ENCODE measurements around the gene OR2A5. TPM values are rescaled to one million over a fixed set of nuclear protein-coding genes. Genes with fewer than 3 reads are reported as not detected.
"Not testable (repeated sequence)": the region's sequence is repeated elsewhere in the genome, so short reads cannot be mapped to it uniquely, and the experiment has no call there.

The OR2A5 gene, protein sequence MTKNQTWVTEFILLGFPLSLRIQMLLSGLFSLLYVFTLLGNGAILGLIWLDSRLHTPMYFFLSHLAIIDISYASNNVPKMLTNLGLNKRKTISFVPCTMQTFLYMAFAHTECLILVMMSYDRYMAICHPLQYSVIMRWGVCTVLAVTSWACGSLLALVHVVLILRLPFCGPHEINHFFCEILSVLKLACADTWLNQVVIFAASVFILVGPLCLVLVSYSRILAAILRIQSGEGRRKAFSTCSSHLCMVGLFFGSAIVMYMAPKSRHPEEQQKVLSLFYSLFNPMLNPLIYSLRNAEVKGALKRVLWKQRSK
- not detected in 2 replicates for total RNA-seq

DNA sequence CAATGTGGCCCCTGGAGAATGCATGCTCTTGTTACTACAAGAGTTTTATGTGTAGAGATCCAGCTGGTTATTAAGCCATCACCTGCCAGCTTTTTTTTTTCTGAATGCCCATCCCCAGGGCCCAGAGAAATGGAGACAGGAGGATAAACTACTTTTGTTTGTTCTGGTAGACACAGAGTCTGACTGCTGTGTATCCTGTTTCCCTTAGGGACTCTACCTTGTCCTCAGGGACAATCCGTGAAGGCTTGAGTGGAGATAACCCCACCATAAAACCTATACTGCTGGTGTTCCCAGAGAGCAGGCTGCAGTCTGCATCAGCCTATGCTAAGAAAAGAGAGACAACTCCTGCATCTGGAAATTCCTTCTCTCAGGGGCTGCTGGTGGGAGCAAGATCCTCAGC is at the start of gene OR2A5:
Gene OR2A5 (plus strand): TSS at position 301 of the 400 bp plus-strand sequence. CDS start 1,454 bp downstream, outside the sequence.
- intact Hi-C loops (cut with micrococcal nuclease) = no loop called here

DNA sequence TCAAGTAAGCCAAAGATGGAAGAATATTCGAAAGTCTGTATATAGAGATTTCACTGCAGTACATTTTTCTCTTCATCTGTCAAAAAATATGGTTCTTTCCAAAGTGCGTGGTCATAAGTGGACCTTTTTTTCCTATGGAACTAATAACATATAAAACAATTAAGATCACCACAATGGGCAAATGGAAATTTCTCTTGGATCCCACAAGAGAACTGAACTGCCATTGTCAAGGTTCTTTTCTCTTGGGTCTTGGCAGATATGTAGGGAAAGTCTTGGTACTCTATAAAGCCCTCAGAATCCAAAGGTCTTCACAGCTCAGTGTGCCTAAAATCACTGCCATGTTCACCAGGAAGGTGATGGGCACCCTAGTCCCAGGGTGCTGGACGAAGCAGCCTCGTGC is 48.7 kb upstream of the OR2A5 start, which contains the start of gene OR6B1:
Gene OR6B1 (plus strand): TSS at position 301 of the 400 bp plus-strand sequence. CDS start 3,677 bp downstream, outside the sequence.
- intact Hi-C loops (cut with micrococcal nuclease) = loop anchor here (2.0 kb wide), 1 partner anchor 29 kb away; no protein-coding TSS in a partner anchor

DNA sequence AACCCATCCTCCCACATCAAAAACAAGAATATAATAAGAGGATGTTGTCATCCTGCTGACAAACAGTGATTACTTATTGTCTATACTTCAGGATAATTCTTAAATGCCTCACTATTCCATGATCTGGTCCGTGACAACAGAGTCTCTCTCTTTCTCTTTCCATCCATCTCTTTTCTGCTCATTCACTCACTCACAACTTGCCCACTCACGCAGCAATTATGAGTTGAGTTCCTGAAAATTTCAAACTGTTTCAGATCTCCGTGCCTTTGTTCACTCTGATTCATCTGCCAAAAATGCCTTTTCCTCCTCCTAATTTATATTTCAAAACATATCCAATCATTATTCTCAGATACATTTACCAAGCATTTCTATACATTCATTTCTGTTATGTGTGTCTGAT is 47.2 kb upstream of the OR2A5 start:
- intact Hi-C loops (cut with micrococcal nuclease) = loop anchor here (2.0 kb wide), 1 partner anchor 31 kb away; no protein-coding TSS in a partner anchor

DNA sequence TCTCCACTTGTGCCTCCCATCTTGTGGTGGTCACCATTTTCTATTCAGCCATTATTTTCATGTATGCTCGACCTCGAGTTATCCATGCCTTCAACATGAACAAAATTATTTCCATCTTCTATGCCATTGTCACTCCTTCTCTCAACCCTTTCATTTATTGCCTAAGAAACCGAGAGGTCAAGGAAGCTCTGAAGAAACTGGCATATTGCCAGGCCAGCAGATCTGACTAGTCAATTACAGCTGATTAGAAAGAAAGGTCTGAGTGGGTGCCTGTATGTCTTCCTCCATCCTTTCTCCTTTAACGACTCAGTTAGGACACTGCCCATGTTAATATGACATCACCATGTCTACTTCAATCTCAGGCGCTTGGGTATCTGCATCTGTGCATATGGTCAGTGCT is 44.0 kb upstream of the OR2A5 start:
- intact Hi-C loops (cut with micrococcal nuclease) = no loop called here

DNA sequence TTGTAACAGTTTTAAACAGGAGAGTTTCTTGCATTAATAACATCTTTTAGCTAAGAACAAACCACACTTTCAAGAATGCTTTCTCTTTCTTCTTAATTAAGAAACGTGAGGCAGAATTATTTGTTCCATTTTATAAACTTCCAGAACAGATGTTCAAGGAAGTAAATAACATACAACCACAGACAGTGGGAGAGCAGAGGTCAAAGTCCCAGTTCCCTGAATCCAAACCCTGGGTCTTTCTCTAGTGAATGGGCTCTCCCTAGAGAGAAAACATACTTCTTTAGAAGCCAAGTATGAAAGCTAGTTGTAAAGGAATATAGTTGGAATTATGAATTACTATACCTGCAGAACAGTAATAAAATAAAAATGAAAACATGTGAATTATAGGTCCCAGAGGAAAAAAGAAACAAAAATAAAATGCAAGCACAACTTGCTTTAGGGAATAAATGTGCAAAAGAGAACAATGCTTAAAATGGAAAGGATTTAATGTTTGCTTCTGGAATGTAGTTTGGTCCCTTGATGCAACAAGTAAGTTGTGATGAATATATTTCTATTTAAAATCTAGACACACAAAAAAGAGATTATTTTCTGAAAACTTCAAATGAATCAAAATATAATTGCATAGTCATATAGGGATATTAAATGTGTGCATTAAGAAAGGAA is 42.6 kb upstream of the OR2A5 start:
- intact Hi-C loops (cut with micrococcal nuclease) = no loop called here

DNA sequence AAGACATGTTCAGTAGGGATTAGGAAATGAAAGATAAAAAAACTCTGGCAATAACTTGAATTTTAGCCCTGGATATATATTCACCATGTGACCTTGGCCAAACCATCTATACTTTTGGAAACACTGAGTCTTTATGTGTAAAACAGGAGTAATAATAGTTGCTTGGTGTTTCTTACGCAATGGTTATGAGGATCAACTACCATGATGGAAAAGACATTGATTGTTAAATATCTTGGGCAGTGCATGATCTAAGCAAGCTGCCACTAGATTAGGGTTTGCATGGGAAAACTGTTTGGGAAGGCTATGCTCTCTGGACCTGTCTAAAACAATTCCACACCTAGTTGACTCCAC is 42.1 kb upstream of the OR2A5 start:
- intact Hi-C loops (cut with micrococcal nuclease) = no loop called here

DNA sequence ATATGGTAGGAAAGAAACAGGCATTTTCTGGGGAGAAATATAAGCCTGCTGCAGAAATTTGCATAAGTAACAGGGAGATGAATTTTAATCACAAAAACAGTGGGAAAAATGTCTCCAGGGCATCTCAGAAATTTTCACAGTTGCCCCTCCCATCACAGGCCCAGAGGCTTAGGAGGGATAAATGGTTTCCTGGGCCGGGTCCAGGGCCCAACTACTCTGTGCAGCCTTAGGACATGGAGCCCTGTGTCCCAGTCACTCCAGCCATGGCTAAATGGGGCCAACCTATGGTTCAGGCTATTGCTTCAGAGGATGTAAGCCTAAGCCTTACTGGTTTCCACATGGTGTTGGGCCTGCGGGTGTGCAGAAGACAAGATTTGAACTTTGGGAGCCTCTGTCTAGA is 39.4 kb upstream of the OR2A5 start:
- intact Hi-C loops (cut with micrococcal nuclease) = no loop called here

DNA sequence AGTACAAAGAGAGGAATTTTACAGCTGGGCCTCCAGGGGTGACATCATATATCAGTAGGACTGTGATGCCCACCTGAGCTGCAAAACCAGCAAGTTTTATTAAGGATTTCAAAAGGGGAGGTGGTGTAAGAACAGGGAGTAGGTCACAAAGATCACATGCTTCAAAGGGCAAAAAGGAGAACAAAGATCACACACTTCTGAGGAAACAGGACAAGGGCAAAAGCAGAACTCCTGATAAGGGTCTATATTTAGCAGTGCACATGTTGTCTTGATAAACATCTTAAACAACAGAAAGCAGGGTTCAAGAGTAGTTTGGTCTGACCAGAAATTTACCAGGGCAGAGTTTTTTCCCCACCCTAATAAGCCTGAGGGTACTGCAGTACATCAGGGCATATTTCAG is 38.7 kb upstream of the OR2A5 start:
- intact Hi-C loops (cut with micrococcal nuclease) = not testable (repeated sequence)

DNA sequence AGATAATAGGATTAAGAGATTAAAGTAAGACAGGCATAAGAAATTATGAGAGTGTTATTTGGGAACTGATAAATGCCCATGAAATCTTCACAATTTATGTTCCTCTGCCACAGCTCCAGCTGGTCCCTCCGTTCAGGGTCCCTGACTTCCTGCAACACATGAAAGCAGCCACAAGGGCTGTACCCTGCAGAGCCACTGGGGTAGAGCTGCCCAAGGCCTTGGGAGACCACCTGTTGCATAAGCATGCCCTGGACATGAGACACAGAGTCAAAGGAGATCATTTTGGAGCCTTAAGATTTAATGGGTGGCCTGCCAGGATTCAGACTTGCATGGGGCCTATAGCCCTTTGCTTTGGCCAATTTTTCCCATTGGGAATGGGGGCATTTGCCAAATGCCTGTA is 37.9 kb upstream of the OR2A5 start:
- intact Hi-C loops (cut with micrococcal nuclease) = not testable (repeated sequence)

DNA sequence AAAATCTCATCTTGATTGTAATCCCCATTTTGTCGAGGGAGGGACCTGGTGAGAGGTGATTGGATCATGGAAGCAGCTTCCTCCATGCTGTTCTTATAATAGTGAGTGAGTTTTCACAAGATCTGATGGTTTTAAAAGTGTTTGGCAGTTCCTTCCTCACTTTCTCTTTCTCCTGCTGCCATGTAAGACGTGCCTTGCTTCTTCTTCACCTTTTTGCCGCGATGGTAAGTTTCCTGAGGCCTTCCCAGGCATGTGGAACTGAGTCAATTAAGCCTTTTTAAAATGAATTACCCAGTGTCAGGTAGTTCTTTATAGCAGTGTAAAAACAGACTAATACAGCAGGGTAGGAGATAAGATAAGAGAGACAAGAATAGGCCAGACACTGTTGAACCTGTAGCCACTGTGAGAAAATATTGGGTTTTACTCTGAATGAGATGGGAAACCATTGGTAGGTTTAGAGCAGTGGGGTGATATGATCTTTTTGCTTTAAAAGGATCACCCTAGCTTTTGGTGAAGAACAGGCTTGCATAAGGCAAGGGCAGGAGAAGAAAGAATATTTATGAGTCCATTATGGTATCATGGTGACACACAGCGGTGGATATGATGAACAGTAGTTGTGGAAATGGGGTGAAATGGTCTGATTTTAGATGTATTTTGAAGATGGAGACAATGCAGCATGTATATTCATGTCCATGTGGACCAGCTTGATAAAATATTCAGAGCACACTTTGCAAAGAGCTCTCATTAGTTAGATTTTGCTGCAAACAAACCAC is 37.1 kb upstream of the OR2A5 start:
- intact Hi-C loops (cut with micrococcal nuclease) = no loop called here

DNA sequence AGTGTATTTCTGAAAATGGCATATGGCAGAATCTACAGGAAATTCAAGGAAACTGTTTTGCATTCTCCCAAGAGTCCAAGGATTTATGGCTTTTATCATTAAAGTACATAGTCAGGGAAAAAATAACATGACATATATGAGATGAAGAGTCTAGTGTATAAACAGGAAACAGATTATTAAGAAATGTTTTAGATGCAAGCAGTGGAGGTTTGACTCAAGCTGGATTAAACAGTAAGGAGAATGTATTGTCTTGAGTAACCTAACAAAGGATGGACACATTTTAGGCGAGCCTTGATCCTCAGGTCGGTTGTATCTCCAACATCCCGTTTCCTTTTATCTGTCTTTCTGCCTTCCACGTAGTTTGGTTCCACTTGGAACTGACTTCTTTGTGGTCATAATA is 30.7 kb upstream of the OR2A5 start:
- intact Hi-C loops (cut with micrococcal nuclease) = no loop called here

DNA sequence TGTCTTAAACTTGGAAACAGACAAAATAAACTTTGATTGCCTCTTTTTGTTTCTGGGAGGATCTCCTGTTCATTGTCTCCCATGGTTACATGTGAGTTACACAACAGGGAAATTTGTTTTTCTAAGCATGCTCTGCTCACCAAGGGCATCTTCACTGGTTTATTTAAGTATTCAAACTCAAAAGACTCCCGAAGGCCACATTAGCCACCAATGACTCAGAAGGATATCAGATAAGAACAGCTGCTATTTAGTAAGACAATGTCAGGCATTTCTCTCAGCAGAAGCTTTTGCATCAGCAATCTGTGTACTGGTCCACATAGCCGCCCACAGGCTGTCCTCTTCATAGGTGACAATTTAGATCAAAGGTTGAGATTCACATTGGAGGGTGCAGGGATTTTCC is 29.3 kb upstream of the OR2A5 start:
- intact Hi-C loops (cut with micrococcal nuclease) = no loop called here

DNA sequence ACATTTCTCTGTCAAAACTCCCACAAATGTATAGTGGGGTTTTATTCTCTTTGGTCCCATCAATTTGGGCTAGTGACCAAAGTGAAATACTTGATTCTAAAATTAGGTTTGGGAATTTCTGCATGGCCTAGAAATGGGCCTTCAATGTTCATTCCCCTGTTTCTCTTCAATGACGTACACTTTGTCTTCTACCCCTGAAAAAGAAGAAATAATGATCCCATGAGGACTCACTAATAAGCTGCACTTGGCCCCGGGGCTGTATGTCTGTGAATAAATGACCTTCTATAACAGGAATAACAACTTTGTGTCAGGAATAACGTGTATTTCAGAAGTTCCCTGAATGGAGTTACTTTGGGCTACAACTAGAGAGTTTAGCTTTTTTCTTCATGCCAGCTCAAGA is 28.4 kb upstream of the OR2A5 start:
- intact Hi-C loops (cut with micrococcal nuclease) = no loop called here

DNA sequence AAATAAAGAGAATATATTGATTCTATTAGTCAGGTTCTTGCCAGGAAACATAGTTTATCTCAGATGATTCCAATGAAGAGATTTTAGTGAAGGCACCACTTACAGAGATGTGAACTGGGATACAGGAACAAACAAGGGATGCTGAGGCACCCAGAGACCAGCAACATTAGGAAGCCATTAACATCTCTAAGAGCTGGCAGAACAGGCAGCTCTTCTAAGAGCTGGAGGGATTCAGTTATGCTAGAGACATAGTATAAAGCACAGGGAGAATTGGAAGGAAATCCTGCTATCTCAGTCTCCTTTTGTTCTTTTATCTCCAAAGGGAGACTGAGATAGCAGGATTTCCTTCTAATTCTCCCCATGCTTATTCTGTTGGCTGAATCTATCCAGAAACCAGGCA is 26.6 kb upstream of the OR2A5 start:
- intact Hi-C loops (cut with micrococcal nuclease) = no loop called here

DNA sequence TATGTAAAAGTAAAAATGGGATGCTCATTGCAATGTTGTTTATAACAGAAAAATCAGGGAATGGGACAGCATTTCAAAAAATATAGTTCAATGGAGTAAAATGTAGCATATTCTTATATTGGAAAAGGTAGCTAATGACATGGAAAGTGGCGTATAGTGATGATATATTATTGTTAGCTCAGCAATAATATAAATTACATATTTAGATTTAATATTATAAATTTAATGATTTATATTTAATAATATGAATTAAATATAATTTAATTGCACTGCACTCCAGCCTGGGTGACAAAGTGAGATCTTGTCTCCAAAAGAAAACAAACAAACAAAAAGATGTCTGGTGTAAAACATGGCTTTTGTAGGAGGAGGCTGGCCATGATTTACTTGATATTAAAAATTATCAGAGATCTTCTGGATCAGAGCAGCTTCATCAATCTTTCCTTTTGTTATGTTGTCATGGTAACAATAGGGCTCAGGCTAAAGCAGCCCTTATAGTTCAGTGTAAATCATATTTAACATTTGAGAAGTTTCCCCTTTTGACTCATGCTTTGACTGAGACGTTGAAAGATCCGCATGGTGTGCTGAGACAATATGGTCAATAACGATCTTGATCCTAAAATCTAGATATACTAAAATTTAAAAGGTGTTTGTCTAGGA is 25.4 kb upstream of the OR2A5 start:
- intact Hi-C loops (cut with micrococcal nuclease) = no loop called here

DNA sequence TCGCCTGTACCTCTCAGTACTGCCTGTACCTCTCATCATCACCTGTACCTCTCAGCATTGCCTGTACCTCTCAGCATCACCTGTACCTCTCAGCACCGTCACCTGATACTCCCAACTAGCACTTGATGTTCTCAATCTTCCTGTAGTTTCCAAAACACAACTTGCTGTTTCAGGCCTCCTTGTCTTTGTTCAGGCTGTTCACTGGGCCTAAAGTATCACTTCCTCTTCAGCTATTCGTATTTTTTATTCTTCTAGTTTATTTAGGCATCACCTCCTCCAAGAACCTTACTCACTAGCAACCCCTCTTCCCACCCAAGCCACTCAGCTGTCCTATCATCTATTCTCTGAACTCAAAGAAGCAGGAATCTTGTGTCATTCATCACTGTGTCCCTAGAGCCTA is 24.5 kb upstream of the OR2A5 start:
- intact Hi-C loops (cut with micrococcal nuclease) = no loop called here

DNA sequence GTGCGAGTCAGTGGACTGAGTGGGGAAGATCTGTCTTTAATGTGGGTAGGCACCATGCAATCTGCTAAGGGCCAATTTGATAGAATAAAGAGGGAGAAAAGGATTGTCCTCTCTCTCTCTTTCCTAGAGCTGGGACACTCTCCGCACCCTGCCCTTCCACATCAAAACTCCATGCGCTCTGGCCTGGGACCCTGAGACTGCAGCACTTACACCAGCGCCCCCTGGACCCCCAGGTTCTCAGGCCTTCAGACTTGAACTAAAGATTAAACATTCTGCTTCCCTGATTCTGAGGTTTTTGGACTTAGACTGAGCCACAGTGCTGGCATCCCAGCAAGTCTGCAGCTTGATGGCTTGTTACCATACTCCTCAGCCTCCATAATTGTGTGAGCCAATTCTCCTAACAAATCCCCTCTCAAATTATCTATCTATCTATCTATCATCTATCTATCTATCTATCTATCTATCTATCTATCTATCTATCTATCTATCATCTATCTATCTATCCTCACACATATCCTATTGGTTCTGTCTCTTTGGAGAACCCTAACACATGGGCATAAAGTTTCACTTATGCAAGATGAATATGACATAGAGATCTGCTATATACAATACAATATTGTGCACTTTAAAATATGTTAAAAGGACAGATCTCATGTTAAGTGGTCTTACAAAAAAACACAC is 22.4 kb upstream of the OR2A5 start:
- intact Hi-C loops (cut with micrococcal nuclease) = no loop called here

DNA sequence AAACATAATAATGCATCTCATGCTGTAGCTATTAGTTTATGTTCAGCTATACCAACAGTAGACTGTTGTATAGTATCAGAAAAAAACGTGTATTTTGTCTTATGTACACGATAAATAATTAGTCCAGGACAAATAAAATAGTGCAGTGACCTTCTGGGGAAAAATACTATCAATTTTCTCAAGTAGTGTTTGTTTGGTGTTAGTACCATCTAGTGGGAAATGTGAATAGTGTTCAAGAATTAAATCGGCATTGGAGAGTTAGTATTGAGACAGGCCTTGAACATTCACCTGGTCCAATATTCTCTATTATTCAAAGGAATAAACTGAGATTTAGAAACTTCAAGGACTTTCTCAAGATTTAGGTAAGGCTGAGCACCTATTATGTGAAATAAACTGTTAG is 21.7 kb upstream of the OR2A5 start:
- intact Hi-C loops (cut with micrococcal nuclease) = no loop called here

DNA sequence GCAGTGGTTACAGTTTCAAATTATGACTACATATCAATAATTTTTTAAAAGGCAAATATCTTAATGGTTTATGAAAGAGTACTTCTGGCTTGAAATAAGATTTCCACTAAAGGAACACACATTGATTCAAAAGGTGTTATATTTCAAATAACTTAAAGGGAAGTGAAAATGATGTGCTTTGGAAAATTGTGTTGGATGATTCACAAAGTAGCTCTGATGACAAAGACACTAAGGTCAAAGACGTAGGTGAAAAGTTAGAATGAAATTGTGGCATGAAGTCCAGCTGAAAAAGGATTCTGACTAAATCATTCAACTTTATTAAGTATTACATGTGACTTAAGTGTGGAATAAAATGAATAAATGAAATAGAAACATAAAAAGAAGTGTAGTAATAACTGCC is 20.8 kb upstream of the OR2A5 start:
- intact Hi-C loops (cut with micrococcal nuclease) = no loop called here

DNA sequence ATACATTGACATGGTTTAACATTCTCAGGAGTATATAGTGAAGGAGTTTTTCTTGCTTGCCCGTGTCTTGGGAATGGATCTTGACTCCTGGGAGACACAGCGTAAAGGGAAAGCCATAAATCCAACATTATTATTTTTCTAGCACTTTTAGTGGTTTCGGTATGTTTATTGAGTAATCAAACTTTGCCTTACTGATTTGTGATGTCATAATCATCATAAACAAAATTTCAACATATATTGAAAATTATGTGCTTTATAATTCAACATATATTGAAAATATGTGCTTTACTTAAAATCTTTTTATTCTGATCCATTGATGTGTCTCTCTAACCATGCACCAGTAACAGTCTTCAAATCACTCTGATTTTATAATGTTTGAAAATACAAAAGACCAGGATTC is 20.2 kb upstream of the OR2A5 start:
- intact Hi-C loops (cut with micrococcal nuclease) = no loop called here

DNA sequence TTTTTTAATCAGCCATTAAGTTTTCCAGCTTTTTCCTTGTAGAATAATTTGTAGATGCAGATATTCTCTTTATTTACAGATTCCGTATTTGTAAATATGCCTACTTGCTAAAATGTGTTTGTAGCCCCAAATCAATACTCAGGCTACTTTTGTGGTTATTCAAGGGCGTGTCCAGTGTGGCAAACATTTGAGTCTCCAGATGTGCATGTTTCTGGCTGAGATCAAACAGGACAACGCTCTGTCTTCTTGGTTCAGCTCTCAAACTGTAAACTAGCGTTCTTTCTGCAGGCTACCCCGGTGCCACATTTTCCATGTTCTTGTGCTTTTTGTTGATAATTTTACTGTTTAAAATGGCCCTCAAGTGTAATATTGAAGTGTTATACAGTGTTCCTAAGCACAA is 16.2 kb upstream of the OR2A5 start:
- intact Hi-C loops (cut with micrococcal nuclease) = no loop called here
